Liver (tissue), 9 donors: Measurements from ENCODE around the gene LAMC2. TPM values are rescaled to one million over a fixed set of nuclear protein-coding genes. Genes with fewer than 3 reads are reported as not detected.

ENCODE experiments used
- DNase-seq: peaks from one replicate; pipeline ENCODE4 v3.0.0-alpha.2; 2017; ENCODE audit warnings: low spot score
- H3K27ac ChIP-seq, 2 donors: one replicate each; pipeline ENCODE4 v1.7.0; 2013; ENCODE audit warnings: inconsistent platforms in 2 of 2, low read length in 2 of 2, control low read depth in 1 of 2, low read depth in 1 of 2, mild to moderate bottlenecking in 1 of 2
- H3K27me3 ChIP-seq, 4 donors: one replicate each; pipeline versions ENCODE4 v1.6.1 to v1.7.0; 2013; ENCODE audit warnings: low read length in 3 of 4, inconsistent platforms in 1 of 4, mild to moderate bottlenecking in 1 of 4, moderate library complexity in 1 of 4; ENCODE audit not compliant: control insufficient read depth in 4 of 4, insufficient read depth in 4 of 4
- H3K36me3 ChIP-seq, 4 donors: one replicate each; pipeline versions ENCODE4 v1.6.1 to v1.7.0; 2013; ENCODE audit warnings: low read length in 3 of 4, mild to moderate bottlenecking in 3 of 4, low read depth in 1 of 4, moderate library complexity in 1 of 4; ENCODE audit not compliant: control insufficient read depth in 4 of 4, insufficient read depth in 3 of 4
- H3K4me1 ChIP-seq, 4 donors: one replicate each; pipeline versions ENCODE4 v1.6.1 to v1.7.0; 2013; ENCODE audit warnings: low read length in 3 of 4, mild to moderate bottlenecking in 3 of 4, moderate library complexity in 1 of 4; ENCODE audit not compliant: control insufficient read depth in 4 of 4, insufficient read depth in 4 of 4
- H3K4me3 ChIP-seq, 3 donors: one replicate each; pipeline versions ENCODE4 v1.6.1 to v1.7.0; 2013; ENCODE audit warnings: low read length in 3 of 3, control low read depth in 1 of 3, low read depth in 1 of 3, mild to moderate bottlenecking in 1 of 3
- H3K9ac ChIP-seq, 2 donors: one replicate each; pipeline ENCODE4 v1.7.0; 2013; ENCODE audit warnings: low read length in 2 of 2, mild to moderate bottlenecking in 2 of 2, moderate library complexity in 2 of 2, control low read depth in 1 of 2, low read depth in 1 of 2
- H3K9me3 ChIP-seq, 4 donors: one replicate each; pipeline versions ENCODE4 v1.6.1 to v1.7.0; 2013; ENCODE audit warnings: low read length in 3 of 4; ENCODE audit not compliant: control insufficient read depth in 4 of 4
- EGR1 ChIP-seq, 2 donors: IDR thresholded peaks; 2 replicates each; pipeline ENCODE4 v1.6.1; 2016 to 2018; ENCODE audit warnings: antibody characterized with exemption in 2 of 2, low read depth in 2 of 2
- FOXA1 ChIP-seq: IDR thresholded peaks from 2 replicates; pipeline ENCODE4 v1.6.1; 2016; ENCODE audit warnings: antibody characterized with exemption
- FOXA2 ChIP-seq: IDR thresholded peaks from 2 replicates; pipeline ENCODE4 v1.6.1; 2016; ENCODE audit warnings: antibody characterized with exemption
- GABPA ChIP-seq, 2 donors: IDR thresholded peaks in 1 of 2; conservative IDR thresholded peaks in 1 of 2; 2 replicates each; pipeline ENCODE4 v1.6.1; 2016; ENCODE audit warnings: antibody characterized with exemption in 2 of 2, mild to moderate bottlenecking in 1 of 2, moderate library complexity in 1 of 2
- HNF4A ChIP-seq, 2 donors: conservative IDR thresholded peaks; 2 replicates each; pipeline ENCODE4 v1.6.1; 2016; ENCODE audit warnings: antibody characterized with exemption in 2 of 2, mild to moderate bottlenecking in 2 of 2
- HNF4G ChIP-seq: IDR thresholded peaks from 2 replicates; pipeline ENCODE4 v1.6.1; 2016; ENCODE audit warnings: antibody characterized with exemption
- JUND ChIP-seq, 2 donors: IDR thresholded peaks; 2 replicates each; pipeline ENCODE4 v1.6.1; 2016; ENCODE audit warnings: antibody characterized with exemption in 2 of 2
- NR2F2 ChIP-seq: IDR thresholded peaks from 2 replicates; pipeline ENCODE4 v1.6.1; 2016; ENCODE audit warnings: antibody characterized with exemption
- RAD21 ChIP-seq, 2 donors: IDR thresholded peaks; 2 replicates each; pipeline ENCODE4 v1.6.1; 2016; ENCODE audit warnings: antibody characterized with exemption in 2 of 2, mild to moderate bottlenecking in 2 of 2
- RXRA ChIP-seq, 2 donors: IDR thresholded peaks; 2 replicates each; pipeline ENCODE4 v1.6.1; 2017 to 2018; ENCODE audit warnings: antibody characterized with exemption in 2 of 2, mild to moderate bottlenecking in 1 of 2
- SP1 ChIP-seq: IDR thresholded peaks from 2 replicates; pipeline ENCODE4 v1.6.1; 2018; ENCODE audit warnings: antibody characterized with exemption, mild to moderate bottlenecking
- TAF1 ChIP-seq: conservative IDR thresholded peaks from 2 replicates; pipeline ENCODE4 v1.6.1; 2016; ENCODE audit warnings: antibody characterized with exemption, mild to moderate bottlenecking
- YY1 ChIP-seq: IDR thresholded peaks from 2 replicates; pipeline ENCODE4 v1.6.1; 2016; ENCODE audit warnings: antibody characterized with exemption, mild to moderate bottlenecking
- WGBS: extraction: QIAGEN DNeasy Blood & Tissue Kit; methylation state at CpG from one replicate; pipeline ENCODE4 v1.1.7; 2013; 5-methylcytosine and 5-hydroxymethylcytosine counted together
- polyA plus RNA-seq, 2 donors: library from polyadenylated mRNA; stranded (reverse) in 1 of 2; unstranded in 1 of 2; fragments of 200-250 nt in 1 of 2; fragments of >200 nt in 1 of 2; fragmentation: Nextera tagmentation in 1 of 2; extraction: Ambion mirVana in 1 of 2; gene quantifications; one replicate each; pipeline versions ENCODE4 v1.2.1 to v1.2.3, GENCODE V29; 2013 to 2015
- total RNA-seq, 2 donors: library from RNA; depleted of rRNA; stranded (reverse); fragments of >200 nt; gene quantifications; one replicate each; pipeline ENCODE4 v1.2.3, GENCODE V29; 2014
- TF ChIP-seq, protein P1 (sequence below): IDR thresholded peaks from 2 replicates; pipeline ENCODE4 v1.6.1; 2016; ENCODE audit warnings: antibody characterized with exemption
- TF ChIP-seq, protein P2 (sequence below): IDR thresholded peaks from 2 replicates; pipeline ENCODE4 v1.6.1; 2016; ENCODE audit warnings: antibody characterized with exemption
- TF ChIP-seq, protein P3 (sequence below): IDR thresholded peaks from 2 replicates; pipeline ENCODE4 v1.6.1; 2016; ENCODE audit warnings: antibody characterized with exemption, mild to moderate bottlenecking
- TF ChIP-seq, protein P4 (sequence below): IDR thresholded peaks from 2 replicates; pipeline ENCODE4 v1.6.1; 2016; ENCODE audit warnings: antibody characterized with exemption
- TF ChIP-seq, protein P5 (sequence below): fragments of 150-350 bp; IDR thresholded peaks from 2 replicates; pipeline ENCODE4 v1.5.1; 2017; ENCODE audit warnings: improper control_type of control experiment, low read depth, low read length; ENCODE audit not compliant: missing input control
- donor health status: healthy.
- donor health status: healthy.
- donor health status: healthy.
- donor health status: healthy.
- donor health status: healthy.

Gene LAMC2
- total and polyA plus RNA-seq, 4 donors, result 0.05 to 0.42 (median 0.16) TPM

DNA sequence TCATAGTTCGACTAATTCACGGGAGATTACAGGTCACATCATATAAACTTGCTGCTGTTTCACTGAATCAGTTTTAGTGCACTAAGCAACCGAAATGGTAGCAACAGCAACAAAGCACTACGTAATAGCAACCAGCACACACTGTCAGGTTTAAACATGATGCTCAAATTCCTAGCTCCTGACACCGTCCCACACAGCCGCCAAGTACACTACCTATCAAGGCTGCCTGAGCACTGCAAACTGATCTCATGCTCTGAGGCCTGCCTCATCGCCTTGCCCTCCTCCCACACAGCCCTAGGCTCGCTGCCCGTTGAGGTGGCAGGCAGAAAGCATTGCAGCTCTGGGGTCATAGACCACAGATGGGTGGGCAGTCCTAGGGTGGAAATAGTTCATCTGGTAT is 12.4 kb downstream of the LAMC2 start:
- no peaks in the 10 kb centered on the region for H3K9me3 ChIP-seq
- no peak overlapping the region for H3K27ac ChIP-seq
- no peak overlapping the region for H3K4me3 ChIP-seq
- TF ChIP-seq, protein P1, sequence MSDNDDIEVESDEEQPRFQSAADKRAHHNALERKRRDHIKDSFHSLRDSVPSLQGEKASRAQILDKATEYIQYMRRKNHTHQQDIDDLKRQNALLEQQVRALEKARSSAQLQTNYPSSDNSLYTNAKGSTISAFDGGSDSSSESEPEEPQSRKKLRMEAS, result no peak
- TF ChIP-seq TAF1 (no peak), HNF4G (no peak), FOXA2 (no peak), GABPA (IDR thresholded peaks at IDR 0.05 in 1 of 2, conservative IDR thresholded peaks at IDR 0.05 in 1 of 2) (no peak), NR2F2 (no peak), RAD21 (IDR thresholded peaks at IDR 0.05) (no peak), HNF4A (conservative IDR thresholded peaks at IDR 0.05) (no peak), SP1 (no peak), RXRA (IDR thresholded peaks at IDR 0.05) (no peak), YY1 (no peak), FOXA1 (no peak), EGR1 (IDR thresholded peaks at IDR 0.05; ENCODE audit: low read depth in 2 of 2) (no peak), JUND (IDR thresholded peaks at IDR 0.05) (no peak)
- TF ChIP-seq, protein P2, sequence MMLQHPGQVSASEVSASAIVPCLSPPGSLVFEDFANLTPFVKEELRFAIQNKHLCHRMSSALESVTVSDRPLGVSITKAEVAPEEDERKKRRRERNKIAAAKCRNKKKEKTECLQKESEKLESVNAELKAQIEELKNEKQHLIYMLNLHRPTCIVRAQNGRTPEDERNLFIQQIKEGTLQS, result no peak
- TF ChIP-seq, protein P3, sequence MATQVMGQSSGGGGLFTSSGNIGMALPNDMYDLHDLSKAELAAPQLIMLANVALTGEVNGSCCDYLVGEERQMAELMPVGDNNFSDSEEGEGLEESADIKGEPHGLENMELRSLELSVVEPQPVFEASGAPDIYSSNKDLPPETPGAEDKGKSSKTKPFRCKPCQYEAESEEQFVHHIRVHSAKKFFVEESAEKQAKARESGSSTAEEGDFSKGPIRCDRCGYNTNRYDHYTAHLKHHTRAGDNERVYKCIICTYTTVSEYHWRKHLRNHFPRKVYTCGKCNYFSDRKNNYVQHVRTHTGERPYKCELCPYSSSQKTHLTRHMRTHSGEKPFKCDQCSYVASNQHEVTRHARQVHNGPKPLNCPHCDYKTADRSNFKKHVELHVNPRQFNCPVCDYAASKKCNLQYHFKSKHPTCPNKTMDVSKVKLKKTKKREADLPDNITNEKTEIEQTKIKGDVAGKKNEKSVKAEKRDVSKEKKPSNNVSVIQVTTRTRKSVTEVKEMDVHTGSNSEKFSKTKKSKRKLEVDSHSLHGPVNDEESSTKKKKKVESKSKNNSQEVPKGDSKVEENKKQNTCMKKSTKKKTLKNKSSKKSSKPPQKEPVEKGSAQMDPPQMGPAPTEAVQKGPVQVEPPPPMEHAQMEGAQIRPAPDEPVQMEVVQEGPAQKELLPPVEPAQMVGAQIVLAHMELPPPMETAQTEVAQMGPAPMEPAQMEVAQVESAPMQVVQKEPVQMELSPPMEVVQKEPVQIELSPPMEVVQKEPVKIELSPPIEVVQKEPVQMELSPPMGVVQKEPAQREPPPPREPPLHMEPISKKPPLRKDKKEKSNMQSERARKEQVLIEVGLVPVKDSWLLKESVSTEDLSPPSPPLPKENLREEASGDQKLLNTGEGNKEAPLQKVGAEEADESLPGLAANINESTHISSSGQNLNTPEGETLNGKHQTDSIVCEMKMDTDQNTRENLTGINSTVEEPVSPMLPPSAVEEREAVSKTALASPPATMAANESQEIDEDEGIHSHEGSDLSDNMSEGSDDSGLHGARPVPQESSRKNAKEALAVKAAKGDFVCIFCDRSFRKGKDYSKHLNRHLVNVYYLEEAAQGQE, result no peak
- TF ChIP-seq, protein P4, sequence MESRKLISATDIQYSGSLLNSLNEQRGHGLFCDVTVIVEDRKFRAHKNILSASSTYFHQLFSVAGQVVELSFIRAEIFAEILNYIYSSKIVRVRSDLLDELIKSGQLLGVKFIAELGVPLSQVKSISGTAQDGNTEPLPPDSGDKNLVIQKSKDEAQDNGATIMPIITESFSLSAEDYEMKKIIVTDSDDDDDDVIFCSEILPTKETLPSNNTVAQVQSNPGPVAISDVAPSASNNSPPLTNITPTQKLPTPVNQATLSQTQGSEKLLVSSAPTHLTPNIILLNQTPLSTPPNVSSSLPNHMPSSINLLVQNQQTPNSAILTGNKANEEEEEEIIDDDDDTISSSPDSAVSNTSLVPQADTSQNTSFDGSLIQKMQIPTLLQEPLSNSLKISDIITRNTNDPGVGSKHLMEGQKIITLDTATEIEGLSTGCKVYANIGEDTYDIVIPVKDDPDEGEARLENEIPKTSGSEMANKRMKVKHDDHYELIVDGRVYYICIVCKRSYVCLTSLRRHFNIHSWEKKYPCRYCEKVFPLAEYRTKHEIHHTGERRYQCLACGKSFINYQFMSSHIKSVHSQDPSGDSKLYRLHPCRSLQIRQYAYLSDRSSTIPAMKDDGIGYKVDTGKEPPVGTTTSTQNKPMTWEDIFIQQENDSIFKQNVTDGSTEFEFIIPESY, result no peak
- no peaks in the 10 kb centered on the region for H3K27me3 ChIP-seq
- WGBS, result 92% methylated on average over 9 of the region's 9 CpGs
- no peak for DNase-seq
- H3K36me3 ChIP-seq, result no peaks in the 10 kb centered on the region
- H3K4me1 ChIP-seq, result no peaks in the 10 kb centered on the region
- no peak overlapping the region for H3K9ac ChIP-seq

DNA sequence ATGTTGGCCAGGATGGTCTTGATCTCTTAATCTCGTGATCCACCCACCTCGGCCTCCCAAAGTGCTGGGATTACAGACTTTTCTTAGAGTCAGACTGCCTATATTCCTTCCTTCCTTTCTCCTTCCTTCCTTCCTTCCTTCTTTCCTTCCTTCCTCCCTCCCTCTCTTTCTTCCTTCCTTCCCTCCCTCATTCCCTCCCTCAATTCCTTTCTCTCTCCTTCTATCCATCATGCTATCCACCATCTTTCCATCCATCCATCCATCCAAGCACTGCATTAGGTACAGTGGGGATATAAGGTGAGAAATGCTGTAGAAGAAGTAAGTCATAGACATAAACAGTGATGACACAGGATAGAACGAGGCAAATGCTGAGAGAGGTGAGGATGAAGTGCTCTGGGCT is 13.2 kb downstream of the LAMC2 start:
- H3K36me3 ChIP-seq, result no peaks in the 10 kb centered on the region
- no peaks in the 10 kb centered on the region for H3K4me1 ChIP-seq
- H3K27ac ChIP-seq, result no peak overlapping the region
- no peak overlapping the region for H3K4me3 ChIP-seq
- H3K27me3 ChIP-seq, result no peaks in the 10 kb centered on the region
- H3K9me3 ChIP-seq, result no peaks in the 10 kb centered on the region
- 91% methylated on average over 3 of the region's 3 CpGs for WGBS
- TF ChIP-seq HNF4A (conservative IDR thresholded peaks at IDR 0.05), result no peak
- TF ChIP-seq FOXA2, result no peak
- TF ChIP-seq YY1, result no peak
- TF ChIP-seq, protein P3, result no peak
- TF ChIP-seq, protein P1, result no peak
- TF ChIP-seq TAF1, result no peak
- TF ChIP-seq JUND (IDR thresholded peaks at IDR 0.05), result no peak
- TF ChIP-seq NR2F2, result no peak
- TF ChIP-seq GABPA (IDR thresholded peaks at IDR 0.05 in 1 of 2, conservative IDR thresholded peaks at IDR 0.05 in 1 of 2), result no peak
- no peak for TF ChIP-seq RAD21 (IDR thresholded peaks at IDR 0.05)
- TF ChIP-seq, protein P2, result no peak
- no peak for TF ChIP-seq EGR1 (IDR thresholded peaks at IDR 0.05; ENCODE audit: low read depth in 2 of 2)
- TF ChIP-seq HNF4G, result no peak
- TF ChIP-seq RXRA (IDR thresholded peaks at IDR 0.05), result no peak
- TF ChIP-seq, protein P5, sequence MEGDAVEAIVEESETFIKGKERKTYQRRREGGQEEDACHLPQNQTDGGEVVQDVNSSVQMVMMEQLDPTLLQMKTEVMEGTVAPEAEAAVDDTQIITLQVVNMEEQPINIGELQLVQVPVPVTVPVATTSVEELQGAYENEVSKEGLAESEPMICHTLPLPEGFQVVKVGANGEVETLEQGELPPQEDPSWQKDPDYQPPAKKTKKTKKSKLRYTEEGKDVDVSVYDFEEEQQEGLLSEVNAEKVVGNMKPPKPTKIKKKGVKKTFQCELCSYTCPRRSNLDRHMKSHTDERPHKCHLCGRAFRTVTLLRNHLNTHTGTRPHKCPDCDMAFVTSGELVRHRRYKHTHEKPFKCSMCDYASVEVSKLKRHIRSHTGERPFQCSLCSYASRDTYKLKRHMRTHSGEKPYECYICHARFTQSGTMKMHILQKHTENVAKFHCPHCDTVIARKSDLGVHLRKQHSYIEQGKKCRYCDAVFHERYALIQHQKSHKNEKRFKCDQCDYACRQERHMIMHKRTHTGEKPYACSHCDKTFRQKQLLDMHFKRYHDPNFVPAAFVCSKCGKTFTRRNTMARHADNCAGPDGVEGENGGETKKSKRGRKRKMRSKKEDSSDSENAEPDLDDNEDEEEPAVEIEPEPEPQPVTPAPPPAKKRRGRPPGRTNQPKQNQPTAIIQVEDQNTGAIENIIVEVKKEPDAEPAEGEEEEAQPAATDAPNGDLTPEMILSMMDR, result no peak
- no peak overlapping the region for H3K9ac ChIP-seq
- DNase-seq, result no peak
